GM21576 (cell line): Measurements from ENCODE around the gene PRTG.

Experiments used
- ATAC-seq: cut with Tn5 transposase; IDR thresholded peaks from one replicate; pipeline ENCODE4 v1.9.1; 2021; ENCODE audit warnings: mild to moderate bottlenecking, moderate library complexity; ENCODE audit not compliant: unreplicated experiment

PRTG gene

DNA sequence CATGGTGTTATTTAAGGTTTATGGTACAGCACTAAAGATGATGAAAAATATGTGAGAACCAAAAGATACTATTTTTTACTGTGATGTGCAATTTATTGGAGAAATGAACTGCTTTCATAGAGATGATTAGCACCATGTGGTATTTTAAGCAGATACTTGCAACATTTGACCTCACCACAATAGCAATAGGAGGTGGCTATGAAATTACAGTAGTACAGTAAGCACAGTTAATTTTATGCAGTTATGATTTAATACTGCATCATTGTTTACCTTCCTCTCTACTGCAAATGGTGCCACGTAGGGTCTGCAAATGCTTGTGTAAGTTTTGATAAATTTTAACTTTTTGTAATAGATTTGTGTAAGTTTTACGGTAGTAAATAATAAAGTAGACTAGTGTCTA lies 168.9 kb downstream of the PRTG start:
- no peak for ATAC-seq

DNA sequence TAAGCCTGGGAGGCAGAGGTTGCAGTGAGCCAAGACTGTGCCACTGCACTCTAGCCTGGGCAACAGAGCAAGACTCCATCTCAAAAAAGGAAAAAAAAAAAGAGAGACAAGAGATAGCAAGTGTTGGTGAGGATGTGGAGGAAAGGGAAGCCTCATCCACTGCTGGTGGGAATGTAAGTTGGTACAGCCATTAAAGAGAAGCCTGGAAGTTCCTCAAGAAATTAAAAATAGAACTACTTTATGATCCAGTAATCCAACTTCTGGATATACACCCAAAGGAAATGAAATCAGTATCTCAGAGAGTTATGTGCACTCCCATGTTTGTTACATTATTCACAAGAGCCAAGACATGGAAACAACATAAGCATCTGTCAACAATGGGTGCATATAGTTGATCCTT lies 169.7 kb downstream of the PRTG start:
- no peak for ATAC-seq

DNA sequence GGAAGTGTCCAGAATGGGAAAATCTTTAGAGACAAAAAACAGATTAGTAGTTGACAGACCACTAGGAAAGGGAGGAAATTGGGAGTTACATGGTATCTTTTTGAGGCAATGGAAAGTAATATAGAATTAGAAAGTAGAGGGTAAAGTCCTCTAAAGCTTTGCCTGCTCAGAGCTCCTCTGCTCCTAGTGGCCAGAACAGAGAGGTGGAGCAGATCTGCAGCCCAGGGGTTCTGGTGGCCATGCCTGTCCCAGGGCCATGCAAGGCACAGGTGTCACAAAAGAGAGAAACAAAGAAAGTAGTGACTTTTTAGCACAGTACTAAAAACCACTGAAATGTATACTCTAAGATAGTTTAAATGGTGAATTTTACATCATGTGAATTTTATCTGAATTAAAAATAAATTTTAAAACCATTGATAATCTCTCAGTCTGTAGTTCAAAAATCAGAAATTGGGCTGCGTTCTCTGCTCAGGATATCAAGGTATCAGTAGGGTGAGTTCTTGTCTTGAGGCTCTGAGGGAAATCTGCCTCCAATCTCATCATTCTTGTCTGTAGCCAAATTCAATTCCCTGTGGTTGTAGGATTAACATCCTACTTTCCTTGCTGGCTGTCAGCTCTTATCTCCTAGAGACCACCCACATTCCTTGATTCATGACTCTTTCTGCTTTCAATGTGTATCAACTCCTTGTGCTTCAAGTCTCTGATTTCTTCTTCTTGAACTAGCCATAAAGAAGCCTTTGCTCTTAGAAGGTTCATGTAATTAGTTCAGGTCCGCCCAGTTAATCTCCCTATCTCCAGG lies 178.4 kb downstream of the PRTG start:
- ATAC-seq: no peak

DNA sequence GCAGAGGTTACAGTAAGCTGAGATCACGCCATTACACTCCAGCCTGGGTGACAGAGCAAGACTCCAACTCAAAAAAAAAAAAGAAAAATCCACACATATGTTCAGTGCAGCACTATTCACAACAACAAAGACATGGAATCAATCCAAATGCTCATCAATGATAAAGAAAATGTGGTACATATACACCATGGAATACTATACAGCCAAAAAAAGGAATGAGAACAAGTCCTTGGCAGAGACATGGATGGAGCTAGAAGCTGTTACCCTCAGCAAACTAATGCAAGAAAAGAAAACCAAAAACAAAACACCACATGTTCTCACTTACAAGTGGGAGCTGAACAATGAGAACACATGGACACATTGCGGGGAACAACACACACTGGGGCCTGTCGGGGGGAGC lies 180.4 kb downstream of the PRTG start:
- ATAC-seq: no peak
